GM18520 (cell line): ENCODE measurements around the gene DNAJA3.
A peak's percentile ranks its signal among the peaks of the same experiment; 100 is the strongest.

Source experiments
- ATAC-seq: cut with Tn5 transposase; IDR thresholded peaks from one replicate; pipeline ENCODE4 v1.9.1; 2021; ENCODE audit not compliant: unreplicated experiment

Gene DNAJA3

GRCh38 chr16:4404967-4405696 is 20.5 kb upstream of the DNAJA3 start:
- no peak for ATAC-seq

- no peak for ATAC-seq
Observed at GRCh38 chr16:4407543-4408322, 17.9 kb upstream of the DNAJA3 start.

GRCh38 chr16:4408323-4408690 is 17.4 kb upstream of the DNAJA3 start:
- no peak for ATAC-seq

- ATAC-seq = no peak
Observed at GRCh38 chr16:4409081-4409932, 16.4 kb upstream of the DNAJA3 start.

GRCh38 chr16:4410335-4411075 is 15.2 kb upstream of the DNAJA3 start:
- ATAC-seq = no peak

GRCh38 chr16:4411684-4412083 is 14.0 kb upstream of the DNAJA3 start:
- ATAC-seq = no peak

- no peak for ATAC-seq
Observed at GRCh38 chr16:4412159-4412558, 13.5 kb upstream of the DNAJA3 start.

- ATAC-seq = no peak
Observed at GRCh38 chr16:4412854-4413253, 12.8 kb upstream of the DNAJA3 start.

GRCh38 chr16:4414187-4414917 is 11.3 kb upstream of the DNAJA3 start:
- ATAC-seq = peak; percentile 61

- no peak for ATAC-seq
Observed at GRCh38 chr16:4415538-4416199, 10.0 kb upstream of the DNAJA3 start.

GRCh38 chr16:4416200-4417032 is 9.3 kb upstream of the DNAJA3 start, which contains the start of gene CORO7:
Gene CORO7, minus strand, starts transcription at chr16:4416596. Its CDS starts 78 bp downstream, at chr16:4416518.
- ATAC-seq = peak; percentile 51

- ATAC-seq = no peak
Observed at GRCh38 chr16:4419402-4419959, 6.2 kb upstream of the DNAJA3 start.

- no peak for ATAC-seq
Observed at GRCh38 chr16:4420505-4421105, 5.1 kb upstream of the DNAJA3 start.

- peak; percentile 16 for ATAC-seq
Observed at GRCh38 chr16:4426021-4426684, 485 bp downstream of the DNAJA3 start.

GRCh38 chr16:4426722-4427372 is 1.2 kb downstream of the DNAJA3 start:
- no peak for ATAC-seq

GRCh38 chr16:4428500-4428899 is 2.8 kb downstream of the DNAJA3 start:
- ATAC-seq = no peak

GRCh38 chr16:4431023-4431422 is 5.4 kb downstream of the DNAJA3 start:
- ATAC-seq = no peak
